Endothelial cell of umbilical vein (primary cell): ENCODE results near the gene MPL. TPM values are rescaled to one million over a fixed set of nuclear protein-coding genes. Genes with fewer than 3 reads are reported as not detected.
A peak's percentile ranks its signal among the peaks of the same experiment; 100 is the strongest.

Experiments used
- BruUV-seq: library from RNA; stranded (reverse); fragments of 400-500 nt; replicated peaks from 2 replicates; lab custom pipeline; 2021; lab: Mats Ljungman, UMichigan
- CTCF ChIA-PET: fragments of 300-600, 350-600 bp; sonication (Branson Sonifier 250); formaldehyde crosslinking; loops from one replicate; lab custom pipeline; 2021; ENCODE audit warnings: antibody characterized with exemption, inconsistent platforms; lab: Charles Lee
- POLR2A ChIA-PET: fragments of 300-600, 350-600 bp; sonication (Branson Sonifier 250); formaldehyde crosslinking; loops from one replicate; lab custom pipeline; 2021; ENCODE audit warnings: antibody characterized with exemption, inconsistent platforms; lab: Charles Lee
- DNase-seq: peaks from one replicate; pipeline ENCODE4 v3.0.0-alpha.2; 2011; ENCODE audit warnings: low read depth, low spot score
- FAIRE-seq: peaks from 2 replicates; lab custom pipeline; 2011; peaks lifted over from hg19 to GRCh38; lab: Jason Lieb, UNC
- H2AFZ ChIP-seq: 2 replicates; pipeline ENCODE4 v1.6.0; 2012; ENCODE audit warnings: low read depth, low read length, control low read depth, inconsistent platforms
- H3K27ac ChIP-seq: 2 replicates; pipeline ENCODE4 v1.5.1; 2011; ENCODE audit warnings: low read depth, mild to moderate bottlenecking, control low read depth, low read length, moderate library complexity; ENCODE audit not compliant: insufficient read depth
- H3K27me3 ChIP-seq, 2 experiments: 2 replicates each; pipeline versions ENCODE4 v1.6.0 to v1.6.1; 2011; ENCODE audit warnings: low read length in 2 of 2, mixed read lengths in 1 of 2; ENCODE audit not compliant: control insufficient read depth in 2 of 2, insufficient read depth in 2 of 2
- H3K36me3 ChIP-seq, 2 experiments: 2 replicates in 1 of 2; 3 replicates in 1 of 2; pipeline ENCODE4 v1.5.1; 2011; ENCODE audit warnings: low read length in 2 of 2, mild to moderate bottlenecking in 1 of 2, moderate library complexity in 1 of 2; ENCODE audit not compliant: control insufficient read depth in 2 of 2, insufficient read depth in 2 of 2; ENCODE audit errors: extremely low read depth in 1 of 2
- H3K4me1 ChIP-seq: 3 replicates; pipeline ENCODE4 v1.5.1; 2011; ENCODE audit warnings: mild to moderate bottlenecking, low read length; ENCODE audit not compliant: control insufficient read depth, insufficient read depth; ENCODE audit errors: extremely low read depth
- H3K4me2 ChIP-seq: 2 replicates; pipeline ENCODE4 v1.6.1; 2011; ENCODE audit warnings: low read length, control low read depth, mixed read lengths; ENCODE audit not compliant: insufficient read depth
- H3K4me3 ChIP-seq, 3 experiments: fragments of 200-600 bp in 1 of 3; sonication (generic), shearing (Covaris generic) in 1 of 3; replicated peaks in 1 of 3; 2 replicates each; pipeline ENCODE4 v1.5.1; 2011 to 2016; ENCODE audit warnings: control low read depth in 3 of 3, low read length in 3 of 3, mild to moderate bottlenecking in 2 of 3, inconsistent platforms in 1 of 3, low read depth in 1 of 3, moderate library complexity in 1 of 3; ENCODE audit not compliant: insufficient read depth in 1 of 3
- H3K79me2 ChIP-seq: 2 replicates; pipeline ENCODE4 v1.6.0; 2012; ENCODE audit warnings: low read length, inconsistent platforms; ENCODE audit not compliant: control insufficient read depth, insufficient read depth
- H3K9ac ChIP-seq: replicated peaks from 2 replicates; pipeline ENCODE3; 2011; ENCODE audit warnings: low read length, control low read depth; ENCODE audit not compliant: insufficient read depth; ENCODE audit errors: extremely low read depth
- H3K9me1 ChIP-seq: replicated peaks from 3 replicates; pipeline ENCODE4 v1.6.0; 2011; ENCODE audit warnings: mild to moderate bottlenecking, low read length; ENCODE audit not compliant: control insufficient read depth, insufficient read depth; ENCODE audit errors: extremely low read depth
- H3K9me3 ChIP-seq: replicated peaks from 2 replicates; pipeline ENCODE4 v1.5.1; 2012; ENCODE audit warnings: low read length, inconsistent platforms; ENCODE audit not compliant: control insufficient read depth, insufficient read depth
- H4K20me1 ChIP-seq: replicated peaks from 2 replicates; pipeline ENCODE3; 2011; ENCODE audit warnings: mild to moderate bottlenecking, low read length; ENCODE audit not compliant: control insufficient read depth, insufficient read depth; ENCODE audit errors: extremely low read depth
- EZH2 ChIP-seq: IDR thresholded peaks from 2 replicates; pipeline ENCODE4 v1.6.1; 2012; ENCODE audit warnings: borderline replicate concordance, low read depth, mild to moderate bottlenecking, moderate library complexity, low read length, inconsistent platforms; ENCODE audit not compliant: severe bottlenecking
- FOS ChIP-seq: IDR thresholded peaks from 2 replicates; pipeline ENCODE4 v1.6.1; 2011; ENCODE audit warnings: mild to moderate bottlenecking, low read length, moderate library complexity, borderline replicate concordance; ENCODE audit not compliant: insufficient read depth
- GATA2 ChIP-seq: IDR thresholded peaks from 2 replicates; pipeline ENCODE4 v1.7.0; 2011; ENCODE audit warnings: low read depth, mild to moderate bottlenecking, moderate library complexity, mixed read lengths, low read length; ENCODE audit not compliant: insufficient read length, insufficient read depth
- JUN ChIP-seq: IDR thresholded peaks from 2 replicates; pipeline ENCODE4 v1.6.1; 2011; ENCODE audit warnings: borderline replicate concordance, low read depth; ENCODE audit not compliant: insufficient read length, insufficient read depth
- MYC ChIP-seq: IDR thresholded peaks from one replicate; pipeline ENCODE4 v1.6.1; 2011; ENCODE audit warnings: mild to moderate bottlenecking, low read depth, low read length
- POLR2A ChIP-seq: IDR thresholded peaks from 2 replicates; pipeline ENCODE4 v1.6.1; 2012; ENCODE audit warnings: low read depth, mild to moderate bottlenecking, control low read depth, low read length
- POLR2AphosphoS5 ChIP-seq: IDR thresholded peaks from 2 replicates; pipeline ENCODE4 v1.6.1; 2012; ENCODE audit warnings: low read depth, mild to moderate bottlenecking, control low read depth, low read length, moderate library complexity; ENCODE audit not compliant: insufficient read depth
- dilution Hi-C: fragments of 300-500 bp; cut with MboI; formaldehyde crosslinking; loops from one replicate; pipeline ENCODE4 v1.15.0; 2019; ENCODE audit warnings: low sequenced_read_pairs; ENCODE audit not compliant: extremely low pct_ligation_motif_present
- intact Hi-C: fragments of 100-400 bp; cut with micrococcal nuclease; formaldehyde crosslinking; loops from one replicate; pipeline ENCODE4 v1.10.0; 2022
- polyA plus RNA-seq, 4 experiments: library from polyadenylated mRNA; depleted of rRNA in 3 of 4; stranded (reverse) in 3 of 4; unstranded in 1 of 4; fragments of >200 nt; gene quantifications; 2 replicates each; pipeline versions ENCODE4 v1.2.1 to v1.2.3, GENCODE V29; 2011 to 2012; ENCODE audit warnings: missing spikeins in 1 of 4
- total RNA-seq: library from RNA; stranded (reverse); gene quantifications from 2 replicates; pipeline ENCODE4 v1.2.3, GENCODE V29; 2021
- TF ChIP-seq, protein P1 (sequence below): IDR thresholded peaks from 2 replicates; pipeline ENCODE4 v1.6.1; 2011; ENCODE audit not compliant: insufficient read depth, insufficient read length
- TF ChIP-seq, protein P2 (sequence below), 2 donors: IDR thresholded peaks; 1 replicate in 1 of 2; 2 replicates in 1 of 2; pipeline ENCODE4 v1.5.1; 2011; ENCODE audit warnings: low read length in 2 of 2, mild to moderate bottlenecking in 2 of 2, moderate library complexity in 2 of 2, control low read depth in 1 of 2, inconsistent platforms in 1 of 2, low read depth in 1 of 2; ENCODE audit not compliant: insufficient read depth in 1 of 2; ENCODE audit errors: extremely low read depth in 1 of 2

Gene MPL
- total and polyA plus RNA-seq, 2 donors (not counting 3 experiments of a cell fraction or from before 2014, with no cell fraction given), result 0.14 to 0.24 TPM

DNA sequence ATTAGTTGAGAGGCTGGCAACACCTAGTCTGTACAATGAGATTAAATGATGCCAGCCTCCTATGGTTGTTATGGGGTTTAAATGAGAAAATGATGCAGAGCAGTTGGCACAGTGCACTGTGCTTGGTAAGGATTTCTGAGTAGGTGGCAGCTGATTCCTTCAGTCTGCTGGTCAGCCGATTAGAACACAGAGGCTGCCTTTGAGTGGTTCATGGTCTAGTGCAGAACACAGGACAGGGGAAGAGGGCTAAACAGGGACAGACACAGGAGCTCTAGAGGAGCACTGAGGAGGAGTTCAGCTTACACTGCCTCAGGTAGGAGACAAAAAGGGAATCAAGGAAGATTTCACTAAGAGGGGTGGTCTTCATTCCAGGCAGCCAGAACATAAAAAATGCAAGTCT is 35.4 kb upstream of the MPL start:
- Histone ChIP-seq H3K4me2 (peak overlapping the region; percentile 98), H4K20me1 (no peaks in the 10 kb centered on the region), H3K27ac (peak overlapping the region; percentile 84), H3K27me3 (no peaks in the 10 kb centered on the region), H3K36me3 (peaks cover 12 to 25% of the 10 kb centered on the region in 2 experiments), H3K4me1 (peaks cover 37% of the 10 kb centered on the region), H3K9me3 (no peaks in the 10 kb centered on the region), H3K4me3 (peak overlapping the region; percentile 47 to 96 (median 76)), H3K9me1 (no peaks in the 10 kb centered on the region), H3K79me2 (peaks cover 64% of the 10 kb centered on the region), H3K9ac (peak overlapping the region; percentile 96), H2AFZ (no peak overlapping the region)
- POLR2A ChIA-PET, result interaction anchor here (1.0 kb wide), 1 partner anchor 9 kb away, joined by 3 read pairs; no protein-coding TSS in a partner anchor
- BruUV-seq, result no TSS peak
- dilution Hi-C loops, result no loop called here
- FAIRE-seq (peak; percentile 71), DNase-seq (peak; percentile 19)
- intact Hi-C loops, result loop anchor here (1.0 to 5.0 kb wide), 3 partner anchors 64 to 170 kb away; no protein-coding TSS in a partner anchor
- CTCF ChIA-PET, result interaction anchor here (1.2 to 3.3 kb wide), 7 partner anchors 22 to 112 kb away, joined by 3 to 32 read pairs (median 9); partner anchors contain the start of gene CDC20
- TF ChIP-seq FOS, result no peak
- TF ChIP-seq EZH2, result no peak
- no peak for TF ChIP-seq GATA2
- TF ChIP-seq, protein P1, sequence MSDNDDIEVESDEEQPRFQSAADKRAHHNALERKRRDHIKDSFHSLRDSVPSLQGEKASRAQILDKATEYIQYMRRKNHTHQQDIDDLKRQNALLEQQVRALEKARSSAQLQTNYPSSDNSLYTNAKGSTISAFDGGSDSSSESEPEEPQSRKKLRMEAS, result no peak
- no peak for TF ChIP-seq MYC
- TF ChIP-seq POLR2A, result no peak
- TF ChIP-seq, protein P2, sequence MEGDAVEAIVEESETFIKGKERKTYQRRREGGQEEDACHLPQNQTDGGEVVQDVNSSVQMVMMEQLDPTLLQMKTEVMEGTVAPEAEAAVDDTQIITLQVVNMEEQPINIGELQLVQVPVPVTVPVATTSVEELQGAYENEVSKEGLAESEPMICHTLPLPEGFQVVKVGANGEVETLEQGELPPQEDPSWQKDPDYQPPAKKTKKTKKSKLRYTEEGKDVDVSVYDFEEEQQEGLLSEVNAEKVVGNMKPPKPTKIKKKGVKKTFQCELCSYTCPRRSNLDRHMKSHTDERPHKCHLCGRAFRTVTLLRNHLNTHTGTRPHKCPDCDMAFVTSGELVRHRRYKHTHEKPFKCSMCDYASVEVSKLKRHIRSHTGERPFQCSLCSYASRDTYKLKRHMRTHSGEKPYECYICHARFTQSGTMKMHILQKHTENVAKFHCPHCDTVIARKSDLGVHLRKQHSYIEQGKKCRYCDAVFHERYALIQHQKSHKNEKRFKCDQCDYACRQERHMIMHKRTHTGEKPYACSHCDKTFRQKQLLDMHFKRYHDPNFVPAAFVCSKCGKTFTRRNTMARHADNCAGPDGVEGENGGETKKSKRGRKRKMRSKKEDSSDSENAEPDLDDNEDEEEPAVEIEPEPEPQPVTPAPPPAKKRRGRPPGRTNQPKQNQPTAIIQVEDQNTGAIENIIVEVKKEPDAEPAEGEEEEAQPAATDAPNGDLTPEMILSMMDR (IDR thresholded peaks at IDR 0.05; ENCODE audit: extremely low read depth in 1 of 2, insufficient read depth in 1 of 2, low read depth in 1 of 2, low read length in 2 of 2), result no peak
- no peak for TF ChIP-seq POLR2AphosphoS5
- TF ChIP-seq JUN, result no peak
